ENCODE data around the gene DUXB.
A peak's percentile ranks its signal among the peaks of the same experiment; 100 is the strongest.

Gene DUXB

DNA sequence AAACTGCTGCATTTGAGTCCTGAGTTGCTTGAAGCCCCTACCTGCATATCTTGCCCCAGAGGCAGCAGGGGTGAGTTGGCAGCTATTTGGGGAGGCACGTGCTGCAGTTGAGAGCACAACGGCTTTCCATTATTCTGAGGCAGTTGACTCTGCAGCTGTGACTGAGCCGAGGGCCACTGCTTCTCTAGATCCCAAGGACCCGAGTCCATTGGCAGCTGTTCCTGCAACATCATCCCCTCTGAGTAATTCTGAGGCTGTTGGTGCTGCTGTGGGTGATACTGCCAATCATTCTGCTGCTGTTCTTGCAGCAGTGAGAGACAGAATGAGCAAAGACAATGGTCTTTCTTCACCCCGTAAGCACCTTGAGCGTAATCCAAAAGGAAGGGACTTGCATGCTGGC is 40.9 kb downstream of the DUXB start:
- DNase-seq (ENCODE audit: low spot score): no peak

DNA sequence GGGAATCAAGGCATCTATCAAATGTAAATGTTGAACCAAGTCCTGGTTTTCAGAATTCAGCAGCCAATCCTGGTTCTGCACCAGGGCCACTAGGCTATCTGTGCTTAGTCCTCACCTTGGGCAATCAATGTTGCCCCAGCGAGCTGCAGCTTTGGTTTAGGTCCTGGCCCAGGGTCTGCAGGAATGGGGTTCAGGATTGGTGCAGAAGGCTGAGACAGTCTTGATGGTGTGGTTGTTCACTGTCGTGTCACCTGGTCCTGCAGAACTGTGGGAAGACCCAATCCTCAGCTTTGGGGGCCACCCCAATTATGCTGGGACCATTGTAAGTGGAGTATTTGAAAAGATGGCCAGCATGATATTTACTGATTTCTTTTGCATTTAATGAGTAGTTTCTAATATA is 43.1 kb downstream of the DUXB start:
- DNase-seq (ENCODE audit: low spot score): no peak

DNA sequence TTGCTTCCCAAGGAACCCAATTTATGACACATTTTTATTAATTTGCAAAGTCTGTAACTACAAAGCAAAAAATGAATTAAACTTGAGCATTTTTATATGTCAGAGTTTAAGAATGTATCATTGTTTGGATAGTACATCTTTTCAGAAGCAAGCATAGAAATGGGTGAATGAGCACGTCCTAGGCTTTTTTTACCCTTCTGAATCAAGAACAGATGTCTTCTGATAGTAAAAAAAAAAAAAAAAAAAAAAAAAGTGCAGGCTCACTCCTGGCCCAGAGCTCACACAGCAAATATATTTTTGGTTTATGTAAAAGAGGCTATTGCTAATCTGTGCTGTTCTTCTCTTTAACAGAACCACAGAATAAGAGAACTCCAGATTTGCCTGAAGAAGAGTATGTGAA is 47.3 kb downstream of the DUXB start:
- DNase-seq (ENCODE audit: low spot score): no peak

DNA sequence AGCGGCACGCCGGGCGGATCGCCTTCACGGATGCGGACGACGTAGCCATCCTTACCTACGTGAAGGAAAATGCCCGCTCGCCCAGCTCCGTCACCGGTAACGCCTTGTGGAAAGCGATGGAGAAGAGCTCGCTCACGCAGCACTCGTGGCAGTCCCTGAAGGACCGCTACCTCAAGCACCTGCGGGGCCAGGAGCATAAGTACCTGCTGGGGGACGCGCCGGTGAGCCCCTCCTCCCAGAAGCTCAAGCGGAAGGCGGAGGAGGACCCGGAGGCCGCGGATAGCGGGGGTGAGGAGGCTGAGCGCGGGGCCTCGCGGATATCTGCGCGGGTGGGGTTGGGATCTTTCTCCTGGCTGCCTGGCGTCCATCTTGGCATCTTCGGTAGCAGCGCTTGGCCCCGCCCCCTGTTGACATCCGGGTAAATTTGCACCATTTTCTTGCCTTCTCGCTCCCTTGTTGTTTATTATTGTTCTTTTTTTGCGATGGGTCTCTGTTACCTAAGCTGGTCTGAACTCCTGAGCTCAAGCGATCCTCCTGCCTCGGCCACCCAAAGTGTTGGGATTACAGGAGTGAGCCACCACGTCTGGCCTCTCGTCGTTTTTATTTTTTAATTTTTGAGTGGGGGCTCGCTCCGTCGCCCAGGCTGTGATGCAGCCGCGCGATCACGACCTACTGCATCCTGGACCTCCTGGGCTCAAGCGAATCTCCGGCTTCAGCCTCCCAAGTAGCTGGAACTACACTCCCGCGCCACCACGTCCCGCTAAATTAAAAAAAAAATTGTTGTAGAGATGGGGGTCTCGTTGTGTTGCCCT is 52.8 kb downstream of the DUXB start:
- DNase-seq (ENCODE audit: low spot score): peak; percentile 78

DNA sequence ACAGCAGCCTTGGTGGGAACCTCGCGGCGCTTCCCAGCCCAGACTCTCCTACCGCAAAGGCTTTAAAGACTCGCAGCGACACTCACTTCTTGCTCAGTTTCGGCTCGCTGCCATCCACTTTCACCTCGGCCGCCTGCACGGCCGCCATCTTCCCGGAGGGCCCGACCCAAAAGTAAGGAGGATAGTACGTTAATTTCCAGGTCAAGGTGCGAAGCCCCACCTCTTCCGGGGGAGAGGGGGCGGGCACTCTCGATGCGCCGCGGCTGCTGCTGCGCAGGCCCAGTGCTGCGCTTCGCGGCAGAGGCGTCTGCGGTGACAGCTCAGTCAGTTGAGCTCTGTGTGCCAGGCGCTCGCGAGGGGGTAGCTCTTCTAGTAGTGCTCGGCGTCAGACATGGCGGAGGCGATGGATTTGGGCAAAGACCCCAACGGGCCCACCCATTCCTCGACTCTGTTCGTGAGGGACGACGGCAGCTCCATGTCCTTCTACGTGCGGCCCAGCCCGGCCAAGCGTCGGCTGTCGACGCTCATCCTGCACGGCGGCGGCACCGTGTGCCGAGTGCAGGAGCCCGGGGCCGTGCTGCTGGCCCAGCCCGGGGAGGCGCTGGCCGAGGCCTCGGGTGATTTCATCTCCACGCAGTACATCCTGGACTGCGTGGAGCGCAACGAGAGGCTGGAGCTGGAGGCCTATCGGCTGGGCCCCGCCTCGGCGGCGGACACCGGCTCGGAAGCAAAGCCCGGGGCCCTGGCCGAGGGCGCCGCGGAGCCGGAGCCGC is 53.6 kb downstream of the DUXB start, which contains the start of the genes KARS1 and TERF2IP:
KARS1 (minus strand) TSS at position 174 of the 773 bp plus-strand sequence; CDS start at position 148, 26 bp downstream.
TERF2IP (plus strand) TSS at position 282 of the 773 bp plus-strand sequence; CDS start at position 392, 110 bp downstream.
- peak; percentile 96 for DNase-seq (ENCODE audit: low spot score)

DNA sequence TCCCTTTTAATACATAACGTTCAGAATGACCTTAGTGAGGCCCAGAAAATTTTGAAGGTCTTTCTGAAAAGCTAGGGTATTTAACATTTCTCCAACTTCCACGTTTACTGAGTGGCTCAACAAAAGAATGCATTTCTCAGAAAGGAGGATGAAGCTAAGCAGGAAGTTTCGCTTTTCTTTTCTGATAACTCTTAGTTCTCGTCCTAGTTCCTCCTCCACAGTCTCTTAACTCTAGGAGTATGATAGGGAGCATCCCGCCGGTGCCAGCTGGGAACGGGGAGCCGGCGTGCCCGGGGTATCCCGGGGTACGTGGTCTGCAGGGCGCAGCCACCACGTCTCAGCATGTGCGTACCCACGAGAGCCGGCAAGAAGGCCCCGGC is 54.2 kb downstream of the DUXB start:
- DNase-seq (ENCODE audit: low spot score): no peak

DNA sequence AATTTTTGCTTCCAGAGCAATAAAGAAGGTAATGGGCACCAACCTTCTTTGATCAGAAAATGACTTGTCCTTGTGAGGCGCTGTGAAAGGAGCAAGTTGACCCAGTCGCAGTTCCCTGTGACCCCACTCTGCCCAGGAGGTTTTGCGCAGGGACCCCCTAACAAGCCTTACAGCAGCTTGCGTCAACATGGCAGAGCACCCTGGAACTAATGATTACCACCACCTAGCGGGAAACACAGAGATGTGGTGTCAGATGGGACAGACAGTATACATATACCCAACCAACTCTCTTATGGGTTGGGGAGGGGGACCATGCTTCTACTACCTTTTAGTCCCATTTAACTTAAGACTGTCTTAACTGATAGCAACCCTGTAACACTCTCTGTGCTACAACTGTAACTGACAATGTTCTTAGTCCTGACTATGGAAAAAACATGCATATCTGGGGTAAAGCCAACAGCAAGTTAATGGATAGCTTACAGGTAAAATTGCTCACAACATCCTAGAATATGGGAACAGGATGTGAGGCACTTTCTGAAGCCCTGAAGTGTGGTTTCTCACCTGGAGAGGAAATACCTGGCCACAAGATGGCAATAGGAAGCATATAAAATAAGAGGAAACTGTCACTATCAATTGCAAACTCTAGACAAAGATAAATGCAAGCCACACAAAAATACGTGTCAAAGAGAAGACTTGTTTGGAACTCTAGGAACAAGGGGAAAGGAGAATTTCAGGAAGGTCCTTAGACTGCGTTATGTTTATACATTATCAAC is 56.8 kb downstream of the DUXB start:
- no peak for DNase-seq (ENCODE audit: low spot score)
